Duodenal mucosa (tissue), 2 donors: ENCODE results near the gene PCSK6.
"Not testable (repeated sequence)": the region's sequence is repeated elsewhere in the genome, so short reads cannot be mapped to it uniquely, and the experiment has no call there.

Experiments
- H3K27ac ChIP-seq: one replicate; pipeline ENCODE4 v1.7.0; 2013; ENCODE audit warnings: low read depth, low read length
- H3K27me3 ChIP-seq, 2 donors: one replicate each; pipeline ENCODE4 v1.7.0; 2013; ENCODE audit warnings: low read length in 2 of 2, control low read depth in 1 of 2; ENCODE audit not compliant: insufficient read depth in 2 of 2, control insufficient read depth in 1 of 2
- H3K36me3 ChIP-seq, 2 donors: one replicate each; pipeline ENCODE4 v1.7.0; 2013; ENCODE audit warnings: low read length in 2 of 2, control low read depth in 1 of 2; ENCODE audit not compliant: insufficient read depth in 2 of 2, control insufficient read depth in 1 of 2
- H3K4me1 ChIP-seq, 2 donors: one replicate each; pipeline ENCODE4 v1.7.0; 2013; ENCODE audit warnings: low read length in 2 of 2, control low read depth in 1 of 2; ENCODE audit not compliant: insufficient read depth in 2 of 2, control insufficient read depth in 1 of 2
- H3K4me3 ChIP-seq, 2 donors: one replicate each; pipeline ENCODE4 v1.7.0; 2013; ENCODE audit warnings: low read length in 2 of 2, low read depth in 1 of 2
- H3K9ac ChIP-seq, 2 donors: one replicate each; pipeline ENCODE4 v1.7.0; 2013; ENCODE audit warnings: low read length in 2 of 2, low read depth in 1 of 2
- H3K9me3 ChIP-seq, 2 donors: one replicate each; pipeline ENCODE4 v1.7.0; 2013; ENCODE audit warnings: low read length in 2 of 2, control low read depth in 1 of 2; ENCODE audit not compliant: control insufficient read depth in 1 of 2

The PCSK6 gene

GRCh38 chr15:101402883-101403282 is 86.6 kb downstream of the PCSK6 start:
- not testable (repeated sequence) for H3K27ac ChIP-seq, H3K9ac ChIP-seq, H3K9me3 ChIP-seq, H3K27me3 ChIP-seq, H3K36me3 ChIP-seq, H3K4me1 ChIP-seq, H3K4me3 ChIP-seq

- H3K9me3 ChIP-seq = no peaks in the 10 kb centered on the region
- H3K9ac ChIP-seq = no peak overlapping the region
- H3K4me3 ChIP-seq = no peak overlapping the region
- no peak overlapping the region for H3K27ac ChIP-seq
- no peaks in the 10 kb centered on the region for H3K4me1 ChIP-seq
- H3K27me3 ChIP-seq = peaks cover 0 to 4% of the 10 kb centered on the region in 2 donors
- H3K36me3 ChIP-seq = peaks cover 0 to 3% of the 10 kb centered on the region in 2 donors
These were observed 88.2 kb downstream of the PCSK6 start for GRCh38 chr15:101401286-101401685.

- H3K9me3 ChIP-seq = no peaks in the 10 kb centered on the region
- H3K4me3 ChIP-seq = no peak overlapping the region
- H3K27me3 ChIP-seq = peaks cover 0 to 4% of the 10 kb centered on the region in 2 donors
- no peak overlapping the region for H3K27ac ChIP-seq
- no peaks in the 10 kb centered on the region for H3K4me1 ChIP-seq
- H3K9ac ChIP-seq = no peak overlapping the region
- H3K36me3 ChIP-seq = peaks cover 0 to 3% of the 10 kb centered on the region in 2 donors
These were observed 90.1 kb downstream of the PCSK6 start for GRCh38 chr15:101399431-101399830.

- Histone ChIP-seq H3K4me1 (no peaks in the 10 kb centered on the region), H3K9me3 (no peaks in the 10 kb centered on the region), H3K9ac (no peak overlapping the region), H3K4me3 (no peak overlapping the region), H3K27me3 (peaks cover 0 to 4% of the 10 kb centered on the region in 2 donors), H3K36me3 (peaks cover 0 to 3% of the 10 kb centered on the region in 2 donors), H3K27ac (no peak overlapping the region)
These were observed 91.3 kb downstream of the PCSK6 start for GRCh38 chr15:101398247-101398646.

GRCh38 chr15:101397521-101398003 is 91.9 kb downstream of the PCSK6 start:
- Histone ChIP-seq H3K9me3 (no peaks in the 10 kb centered on the region), H3K9ac (no peak overlapping the region), H3K36me3 (peaks cover 0 to 3% of the 10 kb centered on the region in 2 donors), H3K27me3 (peaks cover 0 to 4% of the 10 kb centered on the region in 2 donors), H3K4me3 (no peak overlapping the region), H3K4me1 (no peaks in the 10 kb centered on the region), H3K27ac (no peak overlapping the region)

GRCh38 chr15:101396484-101397261 is 92.8 kb downstream of the PCSK6 start:
- no peak overlapping the region for H3K9ac ChIP-seq
- H3K27me3 ChIP-seq = peaks cover 0 to 4% of the 10 kb centered on the region in 2 donors
- H3K36me3 ChIP-seq = peaks cover 0 to 3% of the 10 kb centered on the region in 2 donors
- H3K27ac ChIP-seq = no peak overlapping the region
- no peaks in the 10 kb centered on the region for H3K4me1 ChIP-seq
- H3K4me3 ChIP-seq = no peak overlapping the region
- no peaks in the 10 kb centered on the region for H3K9me3 ChIP-seq

- no peak overlapping the region for H3K9ac ChIP-seq
- no peaks in the 10 kb centered on the region for H3K4me1 ChIP-seq
- no peak overlapping the region for H3K27ac ChIP-seq
- H3K9me3 ChIP-seq = no peaks in the 10 kb centered on the region
- H3K4me3 ChIP-seq = no peak overlapping the region
- peaks cover 0 to 4% of the 10 kb centered on the region in 2 donors for H3K27me3 ChIP-seq
- peaks cover 0 to 3% of the 10 kb centered on the region in 2 donors for H3K36me3 ChIP-seq
These were observed 94.9 kb downstream of the PCSK6 start for GRCh38 chr15:101394654-101395053.

GRCh38 chr15:101394056-101394630 is 95.4 kb downstream of the PCSK6 start:
- H3K27me3 ChIP-seq = peaks cover 0 to 4% of the 10 kb centered on the region in 2 donors
- H3K4me3 ChIP-seq = no peak overlapping the region
- H3K4me1 ChIP-seq = no peaks in the 10 kb centered on the region
- no peak overlapping the region for H3K27ac ChIP-seq
- H3K9ac ChIP-seq = no peak overlapping the region
- no peaks in the 10 kb centered on the region for H3K9me3 ChIP-seq
- peaks cover 0 to 3% of the 10 kb centered on the region in 2 donors for H3K36me3 ChIP-seq

GRCh38 chr15:101393172-101393571 is 96.3 kb downstream of the PCSK6 start:
- H3K9me3 ChIP-seq = no peaks in the 10 kb centered on the region
- no peak overlapping the region for H3K9ac ChIP-seq
- peaks cover 0 to 3% of the 10 kb centered on the region in 2 donors for H3K36me3 ChIP-seq
- H3K4me3 ChIP-seq = no peak overlapping the region
- H3K27me3 ChIP-seq = peaks cover 0 to 4% of the 10 kb centered on the region in 2 donors
- H3K27ac ChIP-seq = no peak overlapping the region
- no peaks in the 10 kb centered on the region for H3K4me1 ChIP-seq

GRCh38 chr15:101391981-101392640 is 97.4 kb downstream of the PCSK6 start:
- Histone ChIP-seq H3K4me1 (no peaks in the 10 kb centered on the region), H3K27ac (no peak overlapping the region), H3K27me3 (no peaks in the 10 kb centered on the region), H3K4me3 (no peak overlapping the region), H3K36me3 (no peaks in the 10 kb centered on the region), H3K9me3 (no peaks in the 10 kb centered on the region), H3K9ac (no peak overlapping the region)
